Measurements from ENCODE around the gene WNT3. TPM values are rescaled to one million over a fixed set of nuclear protein-coding genes. Genes with fewer than 3 reads are reported as not detected.

The WNT3 gene
- polyA plus RNA-seq, 2 of the 4 experiments (the other 2 are of a cell fraction): 8.3 to 10.8 TPM

DNA sequence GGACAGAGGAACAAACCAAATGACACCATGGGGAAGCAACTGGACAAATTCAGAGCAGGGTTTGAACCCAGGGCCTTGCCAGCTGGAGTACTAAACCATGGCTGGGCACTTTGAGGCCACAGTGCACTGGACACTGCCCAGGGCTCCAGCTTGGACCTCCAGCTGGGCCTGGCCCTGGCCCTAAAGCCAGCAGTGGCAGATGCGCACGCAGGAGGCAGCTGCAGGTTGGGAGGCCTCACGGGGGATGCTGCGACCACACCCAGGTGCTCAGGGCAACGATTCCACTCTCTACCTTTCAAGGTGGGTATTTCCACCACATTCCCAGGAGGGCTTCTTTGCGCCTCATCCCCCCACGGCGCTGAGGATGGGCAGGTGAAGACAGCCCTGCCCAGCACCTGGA is 28.9 kb downstream of the WNT3 start:
- no peak overlapping the region for H3K4me2 ChIP-seq
- 88% methylated on average over 8 of the region's 8 CpGs for WGBS (ENCODE audit: missing lambda C conversion rate)
- H3K4me1 ChIP-seq: no peaks in the 10 kb centered on the region; the same call in 2 of the 3 replicates
- H3K27ac ChIP-seq: no peak overlapping the region
- no peak for TF ChIP-seq PHF8 (IDR thresholded peaks at IDR 0.05; ENCODE audit: borderline replicate concordance, low read depth)
- TF ChIP-seq RARB (CRISPR knock-in tag; IDR thresholded peaks at IDR 0.05): no peak
- no peak for TF ChIP-seq NPAS2 (CRISPR knock-in tag; IDR thresholded peaks at IDR 0.05; ENCODE audit: borderline replicate concordance)
- TF ChIP-seq, protein P1, sequence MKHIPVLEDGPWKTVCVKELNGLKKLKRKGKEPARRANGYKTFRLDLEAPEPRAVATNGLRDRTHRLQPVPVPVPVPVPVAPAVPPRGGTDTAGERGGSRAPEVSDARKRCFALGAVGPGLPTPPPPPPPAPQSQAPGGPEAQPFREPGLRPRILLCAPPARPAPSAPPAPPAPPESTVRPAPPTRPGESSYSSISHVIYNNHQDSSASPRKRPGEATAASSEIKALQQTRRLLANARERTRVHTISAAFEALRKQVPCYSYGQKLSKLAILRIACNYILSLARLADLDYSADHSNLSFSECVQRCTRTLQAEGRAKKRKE (CRISPR knock-in tag; IDR thresholded peaks at IDR 0.05; ENCODE audit: low read depth): no peak
- no peak for TF ChIP-seq HDAC2 (IDR thresholded peaks at IDR 0.05)
- no peak for TF ChIP-seq HEYL (CRISPR knock-in tag; IDR thresholded peaks at IDR 0.05)
- FAIRE-seq: no peak
- POLR2A ChIA-PET: interaction anchor here (0.6 kb wide), 2 partner anchors 325 to 760 kb away, joined by 3 to 5 read pairs; no protein-coding TSS in a partner anchor
- no peaks in the 10 kb centered on the region for H3K9me3 ChIP-seq
- DNase-seq (ENCODE audit: low read depth in 1 of 2, low spot score in 1 of 2): no peak
- ATAC-seq: no peak
- H3K4me3 ChIP-seq: no peak overlapping the region
- CTCF ChIA-PET: interaction anchor here (0.8 to 5.5 kb wide), 6 partner anchors 9 to 150 kb away, joined by 3 to 33 read pairs (median 4); no protein-coding TSS in a partner anchor

DNA sequence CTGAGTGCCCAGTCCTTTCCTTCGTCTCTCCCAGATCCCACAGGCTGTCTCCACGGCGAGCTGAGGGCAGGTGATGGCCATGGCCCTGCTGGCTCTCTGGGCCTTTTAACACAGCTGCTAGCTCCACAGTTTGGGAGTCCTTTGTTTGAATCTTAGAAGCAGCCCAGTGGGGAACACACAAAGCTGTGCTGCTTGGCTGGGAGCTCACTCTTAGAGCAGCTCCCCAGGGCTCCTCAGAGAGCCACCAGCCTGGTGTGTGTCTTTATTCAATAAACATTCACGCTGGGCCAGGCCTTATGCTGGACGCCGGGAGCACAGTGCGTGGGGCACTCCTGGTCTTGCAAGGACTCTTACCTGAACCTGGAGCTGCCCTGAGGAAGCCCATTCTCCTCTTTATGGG is 29.7 kb downstream of the WNT3 start:
- ChIA-PET CTCF (interaction anchor here (0.6 to 5.5 kb wide), 7 partner anchors 10 to 657 kb away, joined by 3 to 33 read pairs (median 5); no protein-coding TSS in a partner anchor), POLR2A (no interaction called here)
- Histone ChIP-seq H3K4me1 (no peaks in the 10 kb centered on the region), H3K4me3 (no peak overlapping the region), H3K27ac (no peak overlapping the region), H3K4me2 (no peak overlapping the region), H3K9me3 (no peaks in the 10 kb centered on the region)
- 77% methylated on average over 7 of the region's 7 CpGs for WGBS (ENCODE audit: missing lambda C conversion rate)
- no peak for ATAC-seq
- DNase-seq (ENCODE audit: low read depth in 1 of 2, low spot score in 1 of 2): no peak
- FAIRE-seq: no peak
- TF ChIP-seq BHLHE40 (IDR thresholded peaks at IDR 0.05; ENCODE audit: low read depth, low read length) (no peak), CHD4 (IDR thresholded peaks at IDR 0.05; ENCODE audit: borderline replicate concordance) (no peak), MYC (IDR thresholded peaks at IDR 0.05; ENCODE audit: borderline replicate concordance, low read length) (no peak), PHF8 (IDR thresholded peaks at IDR 0.05; ENCODE audit: borderline replicate concordance, low read depth) (no peak), ZSCAN20 (CRISPR knock-in tag; IDR thresholded peaks at IDR 0.05) (no peak), SMC3 (IDR thresholded peaks at IDR 0.05) (no peak), EHMT2 (IDR thresholded peaks at IDR 0.05; ENCODE audit: low read depth) (no peak), EHF (CRISPR knock-in tag; IDR thresholded peaks at IDR 0.05) (no peak), CEBPB (IDR thresholded peaks at IDR 0.05) (no peak), TP53 (CRISPR knock-in tag; IDR thresholded peaks at IDR 0.05) (no peak), FOSB (CRISPR knock-in tag; IDR thresholded peaks at IDR 0.05) (no peak), EP300 (IDR thresholded peaks at IDR 0.05) (no peak), TFCP2L1 (CRISPR knock-in tag; IDR thresholded peaks at IDR 0.05) (no peak), RCOR1 (IDR thresholded peaks at IDR 0.05; ENCODE audit: low read depth, low read length) (no peak), RAD21 (conservative IDR thresholded peaks at IDR 0.05 in 1 of 2, IDR thresholded peaks at IDR 0.05 in 1 of 2) (no peak), FOSL2 (IDR thresholded peaks at IDR 0.05) (no peak), FOSL2 (CRISPR knock-in tag; IDR thresholded peaks at IDR 0.05) (no peak), CBX2 (IDR thresholded peaks at IDR 0.05; ENCODE audit: borderline replicate concordance, low read depth) (no peak)
- TF ChIP-seq, protein P2, sequence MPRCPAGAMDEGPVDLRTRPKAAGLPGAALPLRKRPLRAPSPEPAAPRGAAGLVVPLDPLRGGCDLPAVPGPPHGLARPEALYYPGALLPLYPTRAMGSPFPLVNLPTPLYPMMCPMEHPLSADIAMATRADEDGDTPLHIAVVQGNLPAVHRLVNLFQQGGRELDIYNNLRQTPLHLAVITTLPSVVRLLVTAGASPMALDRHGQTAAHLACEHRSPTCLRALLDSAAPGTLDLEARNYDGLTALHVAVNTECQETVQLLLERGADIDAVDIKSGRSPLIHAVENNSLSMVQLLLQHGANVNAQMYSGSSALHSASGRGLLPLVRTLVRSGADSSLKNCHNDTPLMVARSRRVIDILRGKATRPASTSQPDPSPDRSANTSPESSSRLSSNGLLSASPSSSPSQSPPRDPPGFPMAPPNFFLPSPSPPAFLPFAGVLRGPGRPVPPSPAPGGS (IDR thresholded peaks at IDR 0.05): no peak

DNA sequence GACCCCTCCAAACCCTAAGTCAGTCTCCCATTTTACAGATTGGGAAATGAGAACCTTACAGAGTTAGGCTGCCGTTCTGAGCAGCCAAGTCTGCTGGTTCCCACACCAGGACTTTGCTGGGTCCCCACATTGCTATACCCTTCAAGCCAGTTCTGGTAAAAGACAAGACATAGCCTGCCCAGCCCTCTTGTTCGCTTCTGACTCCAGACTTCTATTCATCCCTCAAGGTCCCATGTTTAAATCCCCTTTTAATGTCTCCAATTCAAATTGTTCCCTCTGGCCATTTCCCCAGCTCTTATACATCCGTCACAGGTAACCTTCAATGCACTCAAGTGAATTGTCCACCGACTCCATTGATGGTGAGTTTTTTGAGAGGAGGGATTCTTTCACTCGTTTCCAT is 30.2 kb downstream of the WNT3 start:
- POLR2A ChIA-PET: no interaction called here

More for the DNA sequence above, 30.2 kb downstream of the WNT3 start:
- no peak overlapping the region for H3K4me2 ChIP-seq
- H3K9me3 ChIP-seq: no peaks in the 10 kb centered on the region
- WGBS (ENCODE audit: missing lambda C conversion rate): 83% methylated on average over 5 of the region's 5 CpGs
- ATAC-seq (no peak), FAIRE-seq (no peak), DNase-seq (ENCODE audit: low read depth in 1 of 2, low spot score in 1 of 2) (no peak)
- H3K27ac ChIP-seq: no peak overlapping the region
- no peaks in the 10 kb centered on the region for H3K4me1 ChIP-seq
- no peak overlapping the region for H3K4me3 ChIP-seq
- CTCF ChIA-PET: interaction anchor here (0.9 to 5.5 kb wide), 5 partner anchors 10 to 54 kb away, joined by 4 to 33 read pairs (median 6); no protein-coding TSS in a partner anchor
- TF ChIP-seq CHD4 (IDR thresholded peaks at IDR 0.05; ENCODE audit: borderline replicate concordance): no peak
- no peak for TF ChIP-seq SREBF2 (IDR thresholded peaks at IDR 0.05)
- TF ChIP-seq CBX8 (IDR thresholded peaks at IDR 0.05): no peak

Measured in A549 (cell line).